HEK293 (cell line): Measurements from ENCODE around the gene PSMB9.
A peak's percentile ranks its signal among the peaks of the same experiment; 100 is the strongest.

Experiments
- CTCF ChIA-PET: fragments of 350-600 bp; formaldehyde crosslinking; extraction: SDS; loops from one replicate; lab custom pipeline; 2021; ENCODE audit warnings: antibody characterized with exemption; lab: Yijun Ruan, JAX
- POLR2A ChIA-PET: fragments of 300-600 bp; formaldehyde crosslinking; extraction: SDS; loops from one replicate; lab custom pipeline; 2020; ENCODE audit warnings: antibody characterized with exemption, inconsistent platforms; lab: Yijun Ruan, JAX
- H3K27ac ChIP-seq: fragments of 200-500 bp; sonication (Bioruptor generic); 2 replicates; pipeline ENCODE4 v1.5.1; 2014; ENCODE audit warnings: low read depth, low read length, control low read depth, inconsistent platforms; ENCODE audit errors: extremely low read depth
- H3K36me3 ChIP-seq, 2 experiments: fragments of 200-500 bp in 1 of 2; sonication (Bioruptor generic) in 1 of 2; 1 replicate in 1 of 2; 2 replicates in 1 of 2; pipeline ENCODE4 v1.5.1; 2014 to 2017; ENCODE audit warnings: inconsistent platforms in 2 of 2, low read length in 2 of 2; ENCODE audit not compliant: control insufficient read depth in 2 of 2, insufficient read depth in 1 of 2
- H3K4me1 ChIP-seq: fragments of 200-500 bp; sonication (Bioruptor generic); 2 replicates; pipeline ENCODE4 v1.5.1; 2014; ENCODE audit warnings: mild to moderate bottlenecking, low read length, inconsistent platforms; ENCODE audit not compliant: control insufficient read depth, insufficient read depth
- H3K4me3 ChIP-seq: 2 replicates; pipeline ENCODE4 v1.5.1; 2011; ENCODE audit warnings: low read depth, mild to moderate bottlenecking, control low read depth, low read length, moderate library complexity
- H3K9me3 ChIP-seq: fragments of 200-500 bp; sonication (Bioruptor generic); 2 replicates; pipeline ENCODE4 v1.5.1; 2014; ENCODE audit warnings: low read depth, low read length, inconsistent platforms; ENCODE audit not compliant: control insufficient read depth, insufficient read depth
- IKZF3 ChIP-seq: fragments of 450-650 bp; IDR thresholded peaks from 2 replicates; pipeline ENCODE4 v1.5.0; 2018; ENCODE audit warnings: missing biosample characterization, mild to moderate bottlenecking, missing genetic modification characterization, moderate library complexity
- KLF1 ChIP-seq: fragments of 450-650 bp; formaldehyde crosslinking; IDR thresholded peaks from 2 replicates; pipeline ENCODE4 v1.5.1; 2016; ENCODE audit warnings: missing biosample characterization, missing genetic modification characterization
- PRDM1 ChIP-seq: fragments of 450-650 bp; formaldehyde crosslinking; IDR thresholded peaks from 2 replicates; pipeline ENCODE4; 2016; ENCODE audit warnings: missing biosample characterization, missing genetic modification characterization
- TSHZ1 ChIP-seq: fragments of 450-650 bp; formaldehyde crosslinking; IDR thresholded peaks from 2 replicates; pipeline ENCODE4 v1.5.1; 2016; ENCODE audit warnings: missing biosample characterization, missing genetic modification characterization, borderline replicate concordance
- ZBTB49 ChIP-seq: fragments of 450-650 bp; formaldehyde crosslinking; IDR thresholded peaks from 2 replicates; pipeline ENCODE4 v1.5.1; 2016; ENCODE audit warnings: missing biosample characterization, missing genetic modification characterization, low read depth
- ZNF10 ChIP-seq: fragments of 450-650 bp; formaldehyde crosslinking; IDR thresholded peaks from 2 replicates; pipeline ENCODE4 v1.5.1; 2017; ENCODE audit warnings: missing biosample characterization, missing genetic modification characterization
- ZNF169 ChIP-seq: fragments of 450-650 bp; formaldehyde crosslinking; IDR thresholded peaks from 2 replicates; pipeline ENCODE4 v1.5.1; 2016; ENCODE audit warnings: missing biosample characterization, missing genetic modification characterization
- ZNF175 ChIP-seq: fragments of 450-650 bp; formaldehyde crosslinking; IDR thresholded peaks from 2 replicates; pipeline ENCODE4 v1.5.1; 2016; ENCODE audit warnings: missing biosample characterization, missing genetic modification characterization
- ZNF580 ChIP-seq: fragments of 450-650 bp; formaldehyde crosslinking; IDR thresholded peaks from 2 replicates; pipeline ENCODE4 v1.5.1; 2016; ENCODE audit warnings: missing biosample characterization, missing genetic modification characterization
- ZNF624 ChIP-seq: fragments of 450-650 bp; formaldehyde crosslinking; IDR thresholded peaks from 2 replicates; pipeline ENCODE4 v1.5.1; 2017; ENCODE audit warnings: missing biosample characterization, missing genetic modification characterization
- ZNF701 ChIP-seq: fragments of 450-650 bp; formaldehyde crosslinking; IDR thresholded peaks from 2 replicates; pipeline ENCODE4 v1.5.1; 2016; ENCODE audit warnings: missing biosample characterization, missing genetic modification characterization
- ZSCAN18 ChIP-seq: fragments of 450-650 bp; formaldehyde crosslinking; IDR thresholded peaks from 2 replicates; pipeline ENCODE4 v1.5.1; 2016; ENCODE audit warnings: missing biosample characterization, missing genetic modification characterization
- ZSCAN5A ChIP-seq: fragments of 450-650 bp; formaldehyde crosslinking; IDR thresholded peaks from 2 replicates; pipeline ENCODE4 v1.5.1; 2016; ENCODE audit warnings: missing biosample characterization, missing genetic modification characterization

Gene PSMB9

GRCh38 chr6:32825966-32826365 is 28.0 kb upstream of the PSMB9 start (continued):
- TF ChIP-seq ZNF624 (tag by site-specific recombination) = no peak
- TF ChIP-seq PRDM1 (tag by site-specific recombination) = peak; percentile 92
- no peak for TF ChIP-seq ZNF169
- TF ChIP-seq ZNF10 = no peak
- no peak for TF ChIP-seq ZSCAN5A
- TF ChIP-seq KLF1 (tag by site-specific recombination) = no peak
- peak; percentile 14; the same call in 1 of the 2 replicates for TF ChIP-seq IKZF3
- no peak for TF ChIP-seq TSHZ1 (tag by site-specific recombination)

GRCh38 chr6:32827025-32827424 is 27.0 kb upstream of the PSMB9 start:
- Histone ChIP-seq H3K36me3 (peaks cover 3 to 40% of the 10 kb centered on the region in 2 experiments; a peak in 2 of 3 replicates), H3K9me3 (no peaks in the 10 kb centered on the region), H3K4me3 (no peak overlapping the region), H3K27ac (no peak overlapping the region), H3K4me1 (no peaks in the 10 kb centered on the region)
- ChIA-PET CTCF (interaction anchor here (0.6 to 9.2 kb wide), 11 partner anchors 13 to 195 kb away, joined by 3 to 116 read pairs (median 8); partner anchors contain the start of genes HLA-DMA and TAP2), POLR2A (interaction anchor here (1.9 kb wide), 1 partner anchor 12 kb away, joined by 13 read pairs; the partner anchor contains the start of gene TAP2)
- TF ChIP-seq ZNF701 (tag by site-specific recombination) = no peak

GRCh38 chr6:32829495-32829894 is 24.5 kb upstream of the PSMB9 start:
- no peak overlapping the region for H3K4me3 ChIP-seq
- ChIA-PET POLR2A (no interaction called here), CTCF (interaction anchor here (0.8 to 6.9 kb wide), 3 partner anchors 9 to 40 kb away, joined by 4 to 116 read pairs (median 6); partner anchors contain the start of gene TAP2)
- TF ChIP-seq ZSCAN18 (tag by site-specific recombination) (no peak), ZNF175 (tag by site-specific recombination) (no peak), KLF1 (tag by site-specific recombination) (peak; percentile 40; the same call in 1 of the 2 replicates)
- H3K36me3 ChIP-seq = peaks cover 3 to 51% of the 10 kb centered on the region in 2 experiments; a peak in 2 of 3 replicates
- H3K9me3 ChIP-seq = no peaks in the 10 kb centered on the region
- H3K4me1 ChIP-seq = no peaks in the 10 kb centered on the region
- no peak overlapping the region for H3K27ac ChIP-seq

GRCh38 chr6:32830017-32830416 is 24.0 kb upstream of the PSMB9 start:
- Histone ChIP-seq H3K4me1 (no peaks in the 10 kb centered on the region), H3K9me3 (no peaks in the 10 kb centered on the region), H3K4me3 (no peak overlapping the region), H3K27ac (no peak overlapping the region), H3K36me3 (peaks cover 3 to 56% of the 10 kb centered on the region in 2 experiments; a peak in 2 of 3 replicates)
- POLR2A ChIA-PET = no interaction called here
- TF ChIP-seq ZNF580 (tag by site-specific recombination) (no peak), ZBTB49 (tag by site-specific recombination) (no peak)
- CTCF ChIA-PET = interaction anchor here (1.1 to 6.9 kb wide), 2 partner anchors 8 to 39 kb away, joined by 6 to 116 read pairs; partner anchors contain the start of gene TAP2
